Loucy (cell line): ENCODE results near the gene SLC34A3.

Source experiments
- H2AFZ ChIP-seq: fragments of 200-600 bp; sonication (generic); 2 replicates; pipeline ENCODE4 v1.6.0; 2016; ENCODE audit warnings: antibody characterized with exemption, mild to moderate bottlenecking, low read length, moderate library complexity
- H3F3A ChIP-seq: fragments of 200-600 bp; 2 replicates; pipeline ENCODE4 v1.6.0; 2016; ENCODE audit warnings: antibody characterized with exemption, low read depth, mild to moderate bottlenecking
- H3K27me3 ChIP-seq: fragments of 200-600 bp; sonication (generic); 2 replicates; pipeline ENCODE4 v1.6.1; 2014; ENCODE audit warnings: low read length, mild to moderate bottlenecking; ENCODE audit not compliant: insufficient read depth, poor library complexity, severe bottlenecking
- H3K36me3 ChIP-seq: fragments of 200-600 bp; sonication (generic); 2 replicates; pipeline ENCODE4 v1.6.1; 2016; ENCODE audit warnings: low read length; ENCODE audit not compliant: insufficient read depth
- H3K4me1 ChIP-seq: fragments of 200-600 bp; sonication (generic); 2 replicates; pipeline ENCODE4 v1.5.1; 2014; ENCODE audit warnings: low read length, mild to moderate bottlenecking; ENCODE audit not compliant: insufficient read depth, poor library complexity, severe bottlenecking
- H3K4me2 ChIP-seq: fragments of 200-600 bp; sonication (generic); 2 replicates; pipeline ENCODE4 v1.6.0; 2014; ENCODE audit warnings: antibody characterized with exemption, low read length, low read depth, mild to moderate bottlenecking; ENCODE audit not compliant: poor library complexity, severe bottlenecking
- H3K4me3 ChIP-seq: fragments of 200-600 bp; sonication (generic); 2 replicates; pipeline ENCODE4 v1.5.1; 2014; ENCODE audit warnings: low read length, mild to moderate bottlenecking, mixed read lengths; ENCODE audit not compliant: poor library complexity, severe bottlenecking
- H3K79me2 ChIP-seq: fragments of 200-600 bp; sonication (generic); 2 replicates; pipeline ENCODE4 v1.6.1; 2014; ENCODE audit warnings: low read length; ENCODE audit not compliant: insufficient read depth
- H3K9ac ChIP-seq: fragments of 200-600 bp; sonication (generic); 2 replicates; pipeline ENCODE4 v1.6.0; 2014; ENCODE audit warnings: mild to moderate bottlenecking, low read depth, low read length, moderate library complexity; ENCODE audit not compliant: poor library complexity, severe bottlenecking
- H3K9me2 ChIP-seq: fragments of 200-600 bp; sonication (generic); replicated peaks from 2 replicates; pipeline ENCODE4 v1.6.1; 2016; ENCODE audit warnings: low read depth, low read length, mixed read lengths
- H3K9me3 ChIP-seq: fragments of 200-600 bp; sonication (generic); 2 replicates; pipeline ENCODE4 v1.6.1; 2014; ENCODE audit warnings: mild to moderate bottlenecking, antibody characterized with exemption, low read length, low read depth; ENCODE audit not compliant: insufficient read depth
- H4K20me1 ChIP-seq: fragments of 200-600 bp; sonication (generic); 2 replicates; pipeline ENCODE4 v1.6.0; 2014; ENCODE audit warnings: antibody characterized with exemption, low read length, mild to moderate bottlenecking; ENCODE audit not compliant: insufficient read depth, poor library complexity, severe bottlenecking
- CTCF ChIP-seq: fragments of 200-600 bp; sonication (generic); conservative IDR thresholded peaks from 2 replicates; pipeline ENCODE4 v1.5.1; 2014; ENCODE audit warnings: mild to moderate bottlenecking, antibody characterized with exemption, low read length
- EZH2phosphoT487 ChIP-seq: fragments of 200-600 bp; IDR thresholded peaks from 2 replicates; pipeline ENCODE4 v1.6.1; 2018; ENCODE audit warnings: antibody characterized with exemption, mild to moderate bottlenecking, moderate library complexity, borderline replicate concordance

Gene SLC34A3

GRCh38 chr9:137235424-137236237, 4.9 kb downstream of the SLC34A3 start:
- Histone ChIP-seq H3K4me3 (no peak overlapping the region), H3K4me1 (peaks cover 25% of the 10 kb centered on the region), H3K27me3 (no peaks in the 10 kb centered on the region), H3K9ac (peak overlapping the region; percentile 38), H2AFZ (no peak overlapping the region), H4K20me1 (no peaks in the 10 kb centered on the region), H3K9me3 (no peaks in the 10 kb centered on the region), H3K9me2 (no peaks in the 10 kb centered on the region), H3K79me2 (peaks cover 25% of the 10 kb centered on the region; the same call in 1 of the 2 replicates), H3K36me3 (no peaks in the 10 kb centered on the region), H3K4me2 (peak overlapping the region; percentile 75), H3F3A (0 out of 2 replicates have a peak, but pooled peaks cover 6% of the 10 kb centered on the region)
- TF ChIP-seq EZH2phosphoT487, result no peak
- TF ChIP-seq CTCF, result no peak

GRCh38 chr9:137236238-137236935, 5.7 kb downstream of the SLC34A3 start:
- Histone ChIP-seq H3F3A (0 out of 2 replicates have a peak, but pooled peaks cover 6% of the 10 kb centered on the region), H3K9me3 (no peaks in the 10 kb centered on the region), H3K27me3 (no peaks in the 10 kb centered on the region), H3K4me3 (peak overlapping the region; percentile 57), H3K4me2 (peak overlapping the region; percentile 75), H4K20me1 (no peaks in the 10 kb centered on the region), H3K9me2 (no peaks in the 10 kb centered on the region), H3K9ac (peak overlapping the region; percentile 55), H3K36me3 (no peaks in the 10 kb centered on the region), H2AFZ (no peak overlapping the region), H3K4me1 (peaks cover 25% of the 10 kb centered on the region), H3K79me2 (peaks cover 25% of the 10 kb centered on the region; the same call in 1 of the 2 replicates)
- TF ChIP-seq EZH2phosphoT487, result no peak
- peak; percentile 96 for TF ChIP-seq CTCF

- peak overlapping the region; percentile 55 for H3K9ac ChIP-seq
Observed at GRCh38 chr9:137236936-137237421, 6.3 kb downstream of the SLC34A3 start.

More at GRCh38 chr9:137236936-137237421, 6.3 kb downstream of the SLC34A3 start:
- TF ChIP-seq EZH2phosphoT487 (no peak), CTCF (no peak)
- Histone ChIP-seq H2AFZ (no peak overlapping the region), H3K36me3 (peaks cover 2% of the 10 kb centered on the region; the same call in 1 of the 2 replicates), H3K79me2 (peaks cover 30% of the 10 kb centered on the region), H3K4me1 (peaks cover 25% of the 10 kb centered on the region), H3K27me3 (no peaks in the 10 kb centered on the region), H3K9me2 (no peaks in the 10 kb centered on the region), H3F3A (0 out of 2 replicates have a peak, but pooled peaks cover 6% of the 10 kb centered on the region), H3K4me2 (peak overlapping the region; percentile 75), H3K4me3 (peak overlapping the region; percentile 57), H4K20me1 (peaks cover 4% of the 10 kb centered on the region), H3K9me3 (no peaks in the 10 kb centered on the region)
